Activated T-cell treated with anti-CD3 and anti-CD28 coated beads for 4 hours (primary cell): ENCODE data around the gene GALNTL6.

Experiments
- DNase-seq: peaks from one replicate; pipeline ENCODE4 v3.0.0-alpha.2; 2020

GALNTL6 gene

GRCh38 chr4:173044340-173044739, 1231.1 kb downstream of the GALNTL6 start:
- no peak for DNase-seq

DNA sequence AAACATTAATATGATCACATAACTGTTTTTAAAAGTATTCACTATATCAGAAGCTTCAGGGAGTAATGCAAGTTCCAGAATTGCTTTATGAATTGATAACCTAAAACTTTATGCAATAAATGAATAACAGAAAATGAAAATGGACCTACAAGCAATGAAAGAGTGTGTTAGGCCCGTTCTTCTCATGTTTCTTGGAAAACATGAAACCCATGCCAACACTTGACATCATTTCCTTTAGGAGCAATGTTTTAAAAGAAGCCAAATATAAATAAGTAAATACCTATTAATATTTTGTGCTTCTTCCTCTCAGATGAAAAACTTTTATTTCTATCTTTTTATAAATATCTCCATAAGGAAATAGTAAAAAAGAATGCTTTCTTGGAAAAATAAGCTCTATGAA, 1232.4 kb downstream of the GALNTL6 start:
- DNase-seq = no peak

GRCh38 chr4:173046144-173046543, 1232.9 kb downstream of the GALNTL6 start:
- DNase-seq = no peak

- no peak for DNase-seq
Measured at GRCh38 chr4:173046818-173047217, 1233.6 kb downstream of the GALNTL6 start.

- DNase-seq = no peak
Measured at GRCh38 chr4:173051232-173051631, 1238.0 kb downstream of the GALNTL6 start.

DNA sequence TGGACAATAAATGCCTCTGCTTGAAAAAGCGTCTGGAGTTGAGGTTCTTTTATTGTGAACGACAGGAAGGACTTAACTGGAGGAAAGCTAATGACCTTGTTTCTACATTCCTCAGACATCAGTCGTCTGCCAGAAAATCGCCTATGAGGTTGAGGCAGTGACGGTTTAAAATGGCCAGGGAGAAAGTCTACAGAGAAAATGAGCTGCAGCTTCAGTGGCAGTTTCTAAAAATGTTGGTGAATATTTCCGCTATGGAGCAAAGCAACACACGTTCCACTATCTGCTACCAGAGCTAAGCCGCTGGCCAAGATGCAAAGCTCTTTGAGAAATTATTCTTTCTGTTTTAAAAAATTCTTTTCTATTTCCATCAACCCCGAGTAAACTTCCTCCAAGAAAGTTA, 1238.5 kb downstream of the GALNTL6 start:
- no peak for DNase-seq

DNA sequence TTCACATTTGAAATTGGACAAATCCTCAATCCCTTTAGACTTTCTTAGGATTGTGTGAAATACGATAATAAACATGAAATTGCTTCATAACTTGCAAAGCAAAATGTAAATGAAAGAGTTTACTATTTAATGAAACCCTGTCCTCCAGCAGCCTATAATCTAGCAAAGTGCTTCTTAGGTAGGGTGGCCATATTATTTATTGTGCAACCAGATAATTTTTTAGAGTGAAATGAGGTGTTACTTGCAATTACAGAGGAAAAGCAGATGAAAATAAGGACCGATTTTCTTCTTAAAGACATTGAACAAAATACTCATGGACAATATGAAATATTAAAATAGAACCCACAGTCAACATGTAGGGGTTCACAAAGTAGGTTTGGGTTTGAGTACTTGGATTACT, 1239.2 kb downstream of the GALNTL6 start:
- DNase-seq = no peak

GRCh38 chr4:173056271-173056670, 1243.1 kb downstream of the GALNTL6 start:
- no peak for DNase-seq

GRCh38 chr4:173056710-173057109, 1243.5 kb downstream of the GALNTL6 start:
- no peak for DNase-seq

DNA sequence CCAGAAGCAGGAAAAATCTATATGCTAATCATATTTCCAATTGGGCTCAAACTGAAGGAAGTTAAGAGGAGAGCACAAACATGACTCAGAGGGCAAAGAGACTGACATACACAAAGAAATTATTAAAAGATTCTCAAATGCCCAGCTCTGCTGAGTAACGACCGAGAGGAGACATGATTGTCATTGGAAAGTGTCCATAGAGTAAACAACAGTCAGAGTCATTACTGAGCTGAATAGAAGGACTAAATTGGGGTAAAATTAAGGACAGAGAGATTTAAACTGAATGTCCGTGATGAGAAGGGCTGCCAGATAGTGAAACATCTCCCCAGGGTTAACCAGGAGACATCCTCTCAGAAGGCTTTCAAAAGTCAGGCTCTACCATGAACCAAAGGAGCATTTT, 1244.2 kb downstream of the GALNTL6 start:
- no peak for DNase-seq

GRCh38 chr4:173057901-173058300, 1244.7 kb downstream of the GALNTL6 start:
- DNase-seq = no peak

- no peak for DNase-seq
Measured at GRCh38 chr4:173061160-173061559, 1248.0 kb downstream of the GALNTL6 start.

DNA sequence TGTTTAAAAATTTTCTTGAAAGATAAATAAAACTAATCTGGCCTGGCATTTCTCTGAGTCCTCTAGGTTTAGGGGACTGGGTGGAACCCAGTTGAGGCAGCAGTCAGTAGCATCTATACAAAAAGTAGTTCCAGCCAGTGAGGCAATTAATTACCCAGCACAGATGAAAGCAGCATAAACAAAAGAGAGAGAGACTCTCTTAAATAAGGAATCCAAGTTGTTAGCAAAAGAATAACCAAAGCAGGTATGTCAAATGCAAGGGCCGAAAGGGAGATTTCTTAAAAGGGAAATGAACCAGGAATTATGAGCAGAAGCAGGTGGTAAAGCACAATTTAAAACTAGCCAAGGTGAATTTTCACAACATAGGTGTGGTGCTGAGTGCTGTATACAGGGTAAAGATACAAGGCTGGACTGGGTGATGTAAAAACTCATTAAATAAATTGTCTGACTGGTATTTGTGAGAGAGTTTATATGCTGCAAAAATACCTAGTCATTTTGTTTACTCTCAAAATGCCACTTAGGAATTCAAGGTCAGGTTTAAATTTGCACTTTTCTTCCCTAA, 1260.8 kb downstream of the GALNTL6 start:
- DNase-seq = no peak

DNA sequence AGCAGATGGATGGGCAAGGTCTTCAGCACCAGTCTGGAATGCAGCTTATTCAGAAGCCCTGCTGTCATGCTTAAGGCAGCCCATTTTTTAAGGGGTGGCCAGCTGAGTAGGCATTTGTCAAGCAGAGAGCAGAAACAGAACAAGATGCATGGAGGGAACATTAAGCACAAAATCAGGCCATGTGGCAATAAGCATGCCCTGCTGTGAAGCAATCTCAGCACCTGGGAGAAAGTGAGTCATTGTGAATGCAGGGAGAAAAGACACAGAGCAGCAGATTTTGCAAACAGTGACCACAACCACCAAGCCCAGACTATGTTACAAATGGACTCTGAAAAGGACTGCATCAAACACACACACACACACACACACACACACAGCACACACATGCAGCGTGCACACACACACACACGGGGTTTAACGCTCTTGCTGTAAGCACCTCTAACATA, 1261.3 kb downstream of the GALNTL6 start:
- no peak for DNase-seq

GRCh38 chr4:173076903-173077634, 1263.9 kb downstream of the GALNTL6 start:
- no peak for DNase-seq

GRCh38 chr4:173088144-173088543, 1274.9 kb downstream of the GALNTL6 start:
- DNase-seq = no peak
